HFFc6 (cell line): ENCODE data around the gene TIGD2. TPM values are rescaled to one million over a fixed set of nuclear protein-coding genes. Genes with fewer than 3 reads are reported as not detected.
A peak's percentile ranks its signal among the peaks of the same experiment; 100 is the strongest.

Source experiments
- DNase-seq: peaks from one replicate; pipeline ENCODE4 v3.0.0-alpha.2; 2018
- H3K27ac Mint-ChIP-seq: 2 replicates; pipeline ENCODE4 v1.8.0; 2020; ENCODE audit warnings: mild to moderate bottlenecking, mixed read lengths
- H3K27me3 Mint-ChIP-seq: 2 replicates; pipeline ENCODE4 v1.8.0; 2021; ENCODE audit warnings: mild to moderate bottlenecking, moderate library complexity, mixed read lengths; ENCODE audit not compliant: insufficient read depth
- H3K36me3 Mint-ChIP-seq: 2 replicates; pipeline ENCODE4 v1.8.0; 2021; ENCODE audit warnings: low read depth, mixed read lengths
- H3K4me1 Mint-ChIP-seq: 2 replicates; pipeline ENCODE4 v1.8.0; 2020; ENCODE audit warnings: low read depth, mixed read lengths
- H3K4me3 Mint-ChIP-seq: 2 replicates; pipeline ENCODE4 v1.8.0; 2020; ENCODE audit warnings: mild to moderate bottlenecking, moderate library complexity, mixed read lengths
- H3K9me3 Mint-ChIP-seq: 2 replicates; pipeline ENCODE4 v1.8.0; 2020; ENCODE audit warnings: mild to moderate bottlenecking, mixed read lengths
- long read RNA-seq: library from polyadenylated mRNA; unstranded; transcript quantifications from one replicate; pipeline ENCODE4 v2.0.0, GENCODE V29; 2019
- total RNA-seq, 6 experiments: library from RNA; stranded (reverse); fragmentation: NEBNext Ultra II Directional; extraction: Animal tissue kit (Norgen Biotek cat#: 25700); gene quantifications; 2 replicates in 1 of 6; 3 replicates in 5 of 6; pipeline ENCODE4 v1.2.3, GENCODE V29; 2021
- TF ChIP-seq, protein P1 (sequence below): fragments of 200-600 bp; sonication (generic); IDR thresholded peaks from 2 replicates; pipeline ENCODE4 v1.5.0; 2021; ENCODE audit warnings: antibody characterized with exemption, mild to moderate bottlenecking

TIGD2 gene
- 10 to 100 TPM in 4 of 6 experiments, 1 to 10 TPM in 2; 8.7 to 12.1 (median 10.5) TPM for total RNA-seq
- long read RNA-seq, transcript TIGD2-202 (2 exons, 3,217 nt): major isoform, 12 of 13 reads
- long read RNA-seq, partial matches to known transcripts: 0 of 13 reads
- long read RNA-seq, other reads (novel, unspliced or antisense): 0 of 13 reads

- Mint-ChIP-seq H3K27me3 (peaks cover 17% of the 10 kb centered on the region), H3K4me3 (peak within 1 kb of the TSS; percentile 90), H3K4me1 (peaks cover 27% of the 10 kb centered on the region), H3K27ac (peak within 1 kb of the TSS; percentile 87), H3K36me3 (peaks cover 22% of the 10 kb centered on the region), H3K9me3 (no peaks in the 10 kb centered on the region)
- peak; percentile 76 for DNase-seq
- TF ChIP-seq, protein P1, sequence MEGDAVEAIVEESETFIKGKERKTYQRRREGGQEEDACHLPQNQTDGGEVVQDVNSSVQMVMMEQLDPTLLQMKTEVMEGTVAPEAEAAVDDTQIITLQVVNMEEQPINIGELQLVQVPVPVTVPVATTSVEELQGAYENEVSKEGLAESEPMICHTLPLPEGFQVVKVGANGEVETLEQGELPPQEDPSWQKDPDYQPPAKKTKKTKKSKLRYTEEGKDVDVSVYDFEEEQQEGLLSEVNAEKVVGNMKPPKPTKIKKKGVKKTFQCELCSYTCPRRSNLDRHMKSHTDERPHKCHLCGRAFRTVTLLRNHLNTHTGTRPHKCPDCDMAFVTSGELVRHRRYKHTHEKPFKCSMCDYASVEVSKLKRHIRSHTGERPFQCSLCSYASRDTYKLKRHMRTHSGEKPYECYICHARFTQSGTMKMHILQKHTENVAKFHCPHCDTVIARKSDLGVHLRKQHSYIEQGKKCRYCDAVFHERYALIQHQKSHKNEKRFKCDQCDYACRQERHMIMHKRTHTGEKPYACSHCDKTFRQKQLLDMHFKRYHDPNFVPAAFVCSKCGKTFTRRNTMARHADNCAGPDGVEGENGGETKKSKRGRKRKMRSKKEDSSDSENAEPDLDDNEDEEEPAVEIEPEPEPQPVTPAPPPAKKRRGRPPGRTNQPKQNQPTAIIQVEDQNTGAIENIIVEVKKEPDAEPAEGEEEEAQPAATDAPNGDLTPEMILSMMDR: peak; percentile 93
Observed at GRCh38 chr4:89110986-89111832, at the start of gene TIGD2. TSS of gene TIGD2 (plus strand) at chr4:89111533. CDS start at chr4:89112975, 1,442 bp downstream.

GRCh38 chr4:89064848-89065247, 46.5 kb upstream of the TIGD2 start:
- DNase-seq: peak; percentile 40
- H3K27me3 Mint-ChIP-seq: no peaks in the 10 kb centered on the region; the same call in 1 of the 2 replicates
- H3K27ac Mint-ChIP-seq: no peak overlapping the region; the same call in 1 of the 2 replicates
- H3K4me1 Mint-ChIP-seq: peaks cover 17% of the 10 kb centered on the region
- H3K36me3 Mint-ChIP-seq: peaks cover 5% of the 10 kb centered on the region; the same call in 1 of the 2 replicates
- H3K9me3 Mint-ChIP-seq: no peaks in the 10 kb centered on the region; the same call in 1 of the 2 replicates
- no peak overlapping the region for H3K4me3 Mint-ChIP-seq
- TF ChIP-seq, protein P1: no peak

- Mint-ChIP-seq H3K27ac (no peak overlapping the region), H3K4me1 (peaks cover 17% of the 10 kb centered on the region), H3K27me3 (no peaks in the 10 kb centered on the region; the same call in 1 of the 2 replicates), H3K9me3 (no peaks in the 10 kb centered on the region), H3K4me3 (no peak overlapping the region), H3K36me3 (no peaks in the 10 kb centered on the region)
- TF ChIP-seq, protein P1: no peak
- DNase-seq: no peak
Observed at GRCh38 chr4:89067417-89067816, 43.9 kb upstream of the TIGD2 start.

DNA sequence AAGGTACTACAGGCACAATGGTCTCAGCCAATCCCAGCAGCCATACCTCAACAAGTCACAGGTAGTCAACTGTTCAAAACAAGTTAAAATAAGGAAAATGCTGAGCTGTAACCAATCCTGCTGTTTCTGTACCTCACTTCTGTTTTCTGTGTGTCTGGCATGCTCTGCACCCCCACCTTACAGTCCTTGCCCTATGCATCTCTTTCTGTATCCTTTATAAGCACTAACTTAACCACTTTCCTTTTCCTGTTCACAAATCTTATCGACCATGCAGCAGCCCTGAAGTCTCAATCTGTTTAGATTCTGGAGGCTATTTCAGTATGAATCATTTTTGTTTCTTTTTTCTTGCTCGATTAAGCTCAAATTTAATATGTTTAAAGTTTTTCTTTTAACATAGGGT, 41.9 kb upstream of the TIGD2 start:
- peaks cover 15% of the 10 kb centered on the region for H3K4me1 Mint-ChIP-seq
- peaks cover 4% of the 10 kb centered on the region for H3K27me3 Mint-ChIP-seq
- no peaks in the 10 kb centered on the region for H3K9me3 Mint-ChIP-seq
- H3K27ac Mint-ChIP-seq: no peak overlapping the region
- no peaks in the 10 kb centered on the region for H3K36me3 Mint-ChIP-seq
- no peak for DNase-seq
- TF ChIP-seq, protein P1: no peak
- no peak overlapping the region for H3K4me3 Mint-ChIP-seq

DNA sequence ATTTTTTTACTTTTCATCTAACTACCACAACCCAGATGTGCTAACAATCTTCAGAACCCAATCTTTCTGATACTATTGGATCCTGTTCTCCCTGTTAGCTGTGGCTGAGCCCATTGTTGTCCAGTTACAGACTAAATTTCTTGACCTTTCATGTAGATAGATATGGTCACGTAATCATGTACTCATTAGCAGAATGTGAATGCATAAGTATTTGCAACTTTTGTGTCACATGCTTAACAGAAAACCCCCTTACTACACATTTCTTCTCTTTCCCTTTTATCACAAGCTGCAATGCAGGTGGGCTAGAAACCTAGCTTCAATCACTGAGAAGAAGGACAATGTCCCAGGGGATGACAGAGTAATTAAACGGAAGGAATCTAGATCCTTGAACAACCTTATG, 41.3 kb upstream of the TIGD2 start:
- H3K27ac Mint-ChIP-seq: no peak overlapping the region
- TF ChIP-seq, protein P1: no peak
- no peaks in the 10 kb centered on the region for H3K9me3 Mint-ChIP-seq
- H3K4me1 Mint-ChIP-seq: peaks cover 10% of the 10 kb centered on the region
- no peaks in the 10 kb centered on the region for H3K36me3 Mint-ChIP-seq
- H3K27me3 Mint-ChIP-seq: peaks cover 4% of the 10 kb centered on the region
- DNase-seq: no peak
- no peak overlapping the region for H3K4me3 Mint-ChIP-seq
